ENCODE results near the gene GBP5. TPM values are rescaled to one million over a fixed set of nuclear protein-coding genes. Genes with fewer than 3 reads are reported as not detected.

The GBP5 gene, protein sequence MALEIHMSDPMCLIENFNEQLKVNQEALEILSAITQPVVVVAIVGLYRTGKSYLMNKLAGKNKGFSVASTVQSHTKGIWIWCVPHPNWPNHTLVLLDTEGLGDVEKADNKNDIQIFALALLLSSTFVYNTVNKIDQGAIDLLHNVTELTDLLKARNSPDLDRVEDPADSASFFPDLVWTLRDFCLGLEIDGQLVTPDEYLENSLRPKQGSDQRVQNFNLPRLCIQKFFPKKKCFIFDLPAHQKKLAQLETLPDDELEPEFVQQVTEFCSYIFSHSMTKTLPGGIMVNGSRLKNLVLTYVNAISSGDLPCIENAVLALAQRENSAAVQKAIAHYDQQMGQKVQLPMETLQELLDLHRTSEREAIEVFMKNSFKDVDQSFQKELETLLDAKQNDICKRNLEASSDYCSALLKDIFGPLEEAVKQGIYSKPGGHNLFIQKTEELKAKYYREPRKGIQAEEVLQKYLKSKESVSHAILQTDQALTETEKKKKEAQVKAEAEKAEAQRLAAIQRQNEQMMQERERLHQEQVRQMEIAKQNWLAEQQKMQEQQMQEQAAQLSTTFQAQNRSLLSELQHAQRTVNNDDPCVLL
- total RNA-seq = under 0.01 and 0.09 TPM in 2 replicates

DNA sequence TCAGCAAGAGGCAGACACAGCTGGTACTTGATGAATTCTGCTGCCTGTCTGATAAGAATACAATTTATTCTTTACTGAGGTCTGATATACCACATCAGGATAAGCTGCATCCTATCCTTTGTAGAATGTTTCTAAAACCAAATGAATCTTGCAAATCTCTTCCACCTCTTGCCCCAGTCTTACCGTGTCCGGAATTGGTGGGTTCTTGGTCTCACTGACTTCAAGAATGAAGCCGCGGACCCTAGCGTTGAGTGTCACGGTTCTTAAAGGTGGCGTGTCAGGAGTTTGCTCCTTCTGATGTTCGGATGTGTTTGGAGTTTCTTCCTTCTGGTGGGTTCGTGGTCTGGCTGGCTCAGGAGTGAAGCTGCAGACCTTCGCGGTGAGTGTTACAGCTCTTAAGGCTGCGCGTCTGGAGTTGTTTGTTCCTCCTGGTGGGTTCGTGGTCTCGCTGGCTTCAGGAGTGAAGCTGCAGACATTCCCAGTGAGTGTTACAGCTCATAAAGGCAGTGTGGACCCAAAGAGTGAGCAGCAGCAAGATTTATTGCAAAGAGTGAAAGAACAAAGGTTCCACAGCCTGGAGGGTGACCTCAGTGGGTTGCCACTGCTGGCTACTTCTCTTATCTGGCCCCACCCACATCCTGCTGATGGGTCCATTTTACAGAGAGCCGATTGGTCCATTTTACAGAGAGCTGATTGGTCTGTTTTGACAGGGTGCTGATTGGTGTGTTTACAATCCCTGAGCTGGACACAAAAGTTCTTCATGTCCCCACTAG, at the start of gene GBP5:
GBP5 (minus strand) TSS at position 592 of the 773 bp plus-strand sequence. CDS start 3,305 bp downstream, outside the sequence.

Other genes starting within 250 kb of the GBP5 start
- 23.5 and 33.7 TPM in 2 replicates for gene GBP3, start 250.0 kb downstream of the GBP5 start, total RNA-seq
- gene GBP1, start 207.7 kb downstream of the GBP5 start, total RNA-seq = 15.2 and 25.5 TPM in 2 replicates
- gene GBP2, start 146.7 kb downstream of the GBP5 start, total RNA-seq = 29.8 and 52.1 TPM in 2 replicates
- gene GBP7, start 96.9 kb downstream of the GBP5 start, total RNA-seq = not detected in 2 replicates
- 0.90 and 2.4 TPM in 2 replicates for gene GBP4, start 73.9 kb downstream of the GBP5 start, total RNA-seq
- not detected in 2 replicates for gene GBP6, start 91.2 kb upstream of the GBP5 start, total RNA-seq

All from endothelial cell of coronary artery (primary cell).